Smooth muscle cell of the brain vasculature (primary cell): ENCODE data around the gene CFP.
"Not testable (repeated sequence)": the region's sequence is repeated elsewhere in the genome, so short reads cannot be mapped to it uniquely, and the experiment has no call there.

ENCODE experiments used
- DNase-seq: peaks from one replicate; pipeline ENCODE4 v3.0.0-alpha.2; 2012; ENCODE audit warnings: low read depth, low spot score

CFP gene

GRCh38 chrX:47629419-47630200, at the start of gene CFP:
Gene CFP (minus strand): TSS chrX:47629930. CDS start chrX:47629844, 86 bp downstream.
- DNase-seq, result no peak

- not testable (repeated sequence) for DNase-seq
Measured at GRCh38 chrX:47675959-47676859, 46.5 kb upstream of the CFP start.

- DNase-seq, result no peak
Measured at GRCh38 chrX:47674776-47675175, 45.0 kb upstream of the CFP start.

- DNase-seq, result not testable (repeated sequence)
Measured at GRCh38 chrX:47665797-47666196, 36.1 kb upstream of the CFP start.

GRCh38 chrX:47664737-47665136, 35.0 kb upstream of the CFP start:
- DNase-seq, result no peak

- peak; percentile 40 for DNase-seq
Measured at GRCh38 chrX:47662144-47662657, 32.5 kb upstream of the CFP start.

GRCh38 chrX:47661539-47661938, 31.8 kb upstream of the CFP start:
- DNase-seq, result no peak

- no peak for DNase-seq
Measured at GRCh38 chrX:47659421-47659726, 29.6 kb upstream of the CFP start.

GRCh38 chrX:47658684-47659420, 29.1 kb upstream of the CFP start, which contains the start of gene UXT:
Gene UXT (minus strand): TSS chrX:47659180. CDS start chrX:47658927, 253 bp downstream.
- DNase-seq, result peak; percentile 75

GRCh38 chrX:47658301-47658683, 28.6 kb upstream of the CFP start:
- DNase-seq, result no peak

GRCh38 chrX:47651043-47651905, 21.5 kb upstream of the CFP start:
- DNase-seq, result no peak

- DNase-seq, result peak; percentile 91
Measured at GRCh38 chrX:47650164-47651042, 20.7 kb upstream of the CFP start, which contains the start of gene ELK1. Gene ELK1 (minus strand): TSS chrX:47650563. CDS start chrX:47641441, 9,122 bp downstream.

GRCh38 chrX:47649781-47650163, 20.0 kb upstream of the CFP start:
- DNase-seq, result no peak

GRCh38 chrX:47649271-47649670, 19.5 kb upstream of the CFP start:
- no peak for DNase-seq

- no peak for DNase-seq
Measured at GRCh38 chrX:47648376-47648775, 18.6 kb upstream of the CFP start.

- no peak for DNase-seq
Measured at GRCh38 chrX:47646636-47647035, 16.9 kb upstream of the CFP start.

- no peak for DNase-seq
Measured at GRCh38 chrX:47645530-47645929, 15.8 kb upstream of the CFP start.

GRCh38 chrX:47644557-47645091, 14.9 kb upstream of the CFP start:
- DNase-seq, result no peak

- no peak for DNase-seq
Measured at GRCh38 chrX:47643926-47644325, 14.2 kb upstream of the CFP start.
